ENCODE results near the gene SPI1.
"Not testable (repeated sequence)": the region's sequence is repeated elsewhere in the genome, so short reads cannot be mapped to it uniquely, and the experiment has no call there.

SPI1 gene

GRCh38 chr11:47340980-47341775 is 37.2 kb downstream of the SPI1 start:
- DNase-seq (ENCODE audit: low read depth in 2 of 2): no peak

GRCh38 chr11:47340010-47340409 is 38.3 kb downstream of the SPI1 start:
- DNase-seq (ENCODE audit: low read depth in 2 of 2): no peak

GRCh38 chr11:47338396-47339241 is 39.7 kb downstream of the SPI1 start:
- DNase-seq (ENCODE audit: low read depth in 2 of 2): no peak

- DNase-seq (ENCODE audit: low read depth in 2 of 2): no peak
Observed at GRCh38 chr11:47337229-47337924, 41.0 kb downstream of the SPI1 start.

- DNase-seq (ENCODE audit: low read depth in 2 of 2): no peak
Observed at GRCh38 chr11:47336595-47336994, 41.8 kb downstream of the SPI1 start.

- DNase-seq (ENCODE audit: low read depth in 2 of 2): no peak
Observed at GRCh38 chr11:47335733-47336132, 42.6 kb downstream of the SPI1 start.

GRCh38 chr11:47334699-47335411 is 43.5 kb downstream of the SPI1 start:
- DNase-seq (ENCODE audit: low read depth in 2 of 2): not testable (repeated sequence)

GRCh38 chr11:47333886-47334443 is 44.4 kb downstream of the SPI1 start:
- no peak for DNase-seq (ENCODE audit: low read depth in 2 of 2)

- DNase-seq (ENCODE audit: low read depth in 2 of 2): no peak
Observed at GRCh38 chr11:47333526-47333845, 44.9 kb downstream of the SPI1 start.

- DNase-seq (ENCODE audit: low read depth in 2 of 2): no peak
Observed at GRCh38 chr11:47332791-47333525, 45.4 kb downstream of the SPI1 start.

GRCh38 chr11:47332303-47332711 is 46.0 kb downstream of the SPI1 start:
- no peak for DNase-seq (ENCODE audit: low read depth in 2 of 2)

- DNase-seq (ENCODE audit: low read depth in 2 of 2): no peak
Observed at GRCh38 chr11:47331454-47332302, 46.7 kb downstream of the SPI1 start.

GRCh38 chr11:47329987-47330931 is 48.1 kb downstream of the SPI1 start:
- no peak for DNase-seq (ENCODE audit: low read depth in 2 of 2)

GRCh38 chr11:47329431-47329986 is 48.8 kb downstream of the SPI1 start:
- DNase-seq (ENCODE audit: low read depth in 2 of 2): no peak

- no peak for DNase-seq (ENCODE audit: low read depth in 2 of 2)
Observed at GRCh38 chr11:47328449-47329390, 49.6 kb downstream of the SPI1 start.

- DNase-seq (ENCODE audit: low read depth in 2 of 2): no peak
Observed at GRCh38 chr11:47327949-47328348, 50.4 kb downstream of the SPI1 start.

- DNase-seq (ENCODE audit: low read depth in 2 of 2): no peak
Observed at GRCh38 chr11:47327025-47327424, 51.3 kb downstream of the SPI1 start.

Data from activated CD8-positive, alpha-beta memory T cell treated with anti-CD3 and anti-CD28 coated beads for 4 hours (primary cell).